ENCODE data around the gene CCM2. TPM values are rescaled to one million over a fixed set of nuclear protein-coding genes. Genes with fewer than 3 reads are reported as not detected.

The CCM2 gene
- 22.4 TPM for total RNA-seq

DNA sequence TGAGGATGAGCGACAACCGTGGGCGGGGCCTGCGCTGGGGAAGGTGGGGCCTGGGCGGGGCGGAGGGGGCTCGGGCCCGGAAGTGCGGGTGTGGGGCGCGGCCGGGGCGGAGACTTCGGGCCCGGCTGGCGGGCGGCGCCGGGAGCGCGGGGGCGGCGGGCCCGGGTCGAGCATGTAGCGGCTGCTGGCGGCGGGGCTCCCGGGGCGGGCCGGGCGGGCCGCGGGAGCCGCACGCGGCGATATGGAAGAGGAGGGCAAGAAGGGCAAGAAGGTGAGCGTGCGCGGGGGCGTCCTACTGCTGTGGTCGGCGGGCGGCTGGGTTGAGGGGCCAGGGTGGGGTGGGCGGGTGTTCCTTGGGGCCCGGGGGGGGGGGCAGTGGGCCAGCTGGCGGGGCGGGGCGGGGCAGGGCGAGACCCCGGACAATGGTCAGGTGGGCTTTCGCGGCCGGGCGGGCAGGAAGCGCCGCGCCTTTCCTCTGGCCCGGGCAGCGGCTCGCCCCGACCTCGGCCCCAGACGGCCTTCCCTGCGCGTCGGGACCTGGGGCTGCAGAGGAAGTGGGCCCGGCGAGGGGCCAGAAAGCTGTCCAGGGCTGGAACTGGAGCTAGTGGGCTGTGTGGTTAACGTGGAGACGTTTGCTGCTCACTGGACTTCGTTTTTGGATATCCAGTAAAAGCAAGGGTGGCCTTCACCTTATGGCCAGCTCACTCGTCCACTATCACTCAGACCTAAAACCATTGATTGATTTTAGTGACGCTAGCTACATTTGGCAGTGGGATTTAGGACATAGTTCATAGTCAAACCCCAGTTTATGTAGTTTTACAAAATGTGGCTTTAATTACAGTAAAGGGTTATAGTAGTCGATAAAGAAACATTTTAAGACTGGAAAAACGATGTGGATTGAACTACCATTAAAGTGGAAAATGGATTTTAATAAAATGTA lies at the start of gene CCM2:
Gene CCM2 (plus strand): TSS at position 109 of the 940 bp plus-strand sequence. CDS start 133 bp downstream, at position 242.
- DNase-seq (ENCODE audit: low spot score in 2 of 2) (no peak), FAIRE-seq (no peak)

DNA sequence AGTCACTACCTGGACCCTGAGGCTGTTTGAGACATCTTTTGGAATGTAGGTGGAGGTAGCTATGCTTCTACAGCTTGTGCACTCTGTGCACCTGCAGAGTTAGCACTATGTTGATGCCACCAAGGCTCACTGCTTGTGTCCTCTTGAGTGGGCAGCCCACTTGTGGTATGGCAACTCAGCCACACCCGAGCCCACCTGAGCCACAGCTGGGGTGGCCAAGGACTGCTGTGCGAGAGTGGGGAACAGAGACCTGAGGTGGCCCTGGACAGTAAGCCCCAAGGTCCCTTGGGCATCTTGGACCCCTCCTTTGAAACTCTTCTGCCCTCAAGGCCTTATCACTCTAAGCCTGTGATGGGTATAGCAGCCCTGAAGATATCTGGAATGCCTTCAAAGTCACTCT lies 46.8 kb upstream of the CCM2 start:
- DNase-seq (ENCODE audit: low spot score in 2 of 2) (no peak), FAIRE-seq (no peak)

DNA sequence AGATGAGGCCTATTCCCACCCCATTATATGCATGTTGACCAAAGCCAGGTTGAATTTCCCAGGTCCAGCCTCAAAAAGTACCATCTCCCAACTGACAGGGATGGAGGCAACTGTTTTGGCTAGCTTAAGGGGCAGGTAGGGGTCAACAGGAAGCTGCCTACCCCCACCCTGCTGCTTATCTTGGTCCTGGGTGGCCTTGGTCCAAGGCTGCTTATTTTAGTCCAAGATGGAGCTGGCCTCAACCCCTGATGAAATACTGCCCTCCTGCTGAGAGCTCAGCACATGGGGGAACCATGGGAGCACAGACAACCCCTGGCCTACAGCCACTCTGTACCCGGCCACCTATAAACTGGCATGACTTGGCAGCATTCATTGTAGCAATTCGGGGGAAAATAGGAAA lies 44.3 kb upstream of the CCM2 start:
- no peak for FAIRE-seq

DNA sequence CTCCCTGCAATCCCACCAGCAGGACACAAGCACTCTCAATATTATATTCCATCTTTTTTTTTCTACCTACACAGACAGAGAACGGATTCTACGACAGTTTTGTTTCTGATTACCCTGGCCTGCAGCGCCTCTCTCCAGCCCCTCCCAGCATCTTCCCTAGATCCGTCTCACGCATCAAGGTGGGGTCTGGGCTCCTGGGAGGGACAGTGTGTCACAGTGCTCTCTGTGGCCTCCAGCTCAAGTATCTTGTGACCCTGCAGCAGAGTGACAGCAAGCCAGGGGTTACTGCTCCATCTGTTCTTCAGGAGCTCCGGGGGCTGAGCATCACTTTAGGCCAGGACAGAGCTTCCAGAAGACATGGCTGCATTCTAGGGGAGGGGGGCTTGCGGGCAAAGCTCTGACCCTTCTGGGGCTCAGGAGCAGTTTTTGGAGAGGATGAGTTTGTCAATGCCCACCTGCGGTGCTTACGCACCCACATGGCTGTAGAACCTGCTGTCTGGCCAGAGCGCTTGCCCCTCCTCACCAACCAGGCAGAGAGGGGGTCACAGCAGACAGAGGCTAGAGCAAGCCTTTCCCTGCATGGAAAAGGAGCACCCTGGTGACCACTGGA lies 43.7 kb upstream of the CCM2 start:
- FAIRE-seq (no peak), DNase-seq (ENCODE audit: low spot score in 2 of 2) (no peak)

More for the DNA sequence above, 44.3 kb upstream of the CCM2 start:
- DNase-seq (ENCODE audit: low spot score in 2 of 2), result no peak

DNA sequence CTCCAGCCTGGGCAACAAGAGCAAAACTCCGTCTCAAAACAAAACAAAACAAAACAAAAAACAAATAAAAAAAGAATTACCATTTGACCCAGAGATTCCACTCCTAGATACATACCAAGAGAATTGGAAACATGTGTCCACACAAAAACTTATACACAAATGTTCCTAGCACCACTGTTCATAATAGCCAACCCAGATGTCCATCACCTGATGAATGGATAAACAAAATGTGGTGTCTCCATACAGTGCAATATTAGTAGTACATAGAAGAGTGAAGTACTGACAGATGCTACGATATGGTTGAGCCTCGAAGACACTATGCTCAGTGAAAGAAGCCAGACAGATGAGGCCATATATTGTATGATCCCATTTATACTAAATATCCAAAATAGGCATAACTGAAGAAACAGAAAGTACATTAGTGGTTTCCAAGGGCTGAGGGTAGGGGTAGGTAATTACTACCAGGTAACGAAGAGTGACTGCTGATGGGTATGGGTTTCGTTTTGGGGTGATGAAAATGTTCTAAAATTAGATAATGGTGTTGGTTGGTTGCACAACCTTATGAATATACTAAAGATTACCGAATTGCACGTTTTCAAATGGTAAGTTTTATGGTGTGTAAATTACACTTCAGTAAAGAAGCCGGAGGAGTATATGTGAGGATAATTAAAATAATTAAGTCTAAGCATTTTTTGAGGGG lies 41.2 kb upstream of the CCM2 start:
- no peak for DNase-seq (ENCODE audit: low spot score in 2 of 2)
- FAIRE-seq, result no peak

DNA sequence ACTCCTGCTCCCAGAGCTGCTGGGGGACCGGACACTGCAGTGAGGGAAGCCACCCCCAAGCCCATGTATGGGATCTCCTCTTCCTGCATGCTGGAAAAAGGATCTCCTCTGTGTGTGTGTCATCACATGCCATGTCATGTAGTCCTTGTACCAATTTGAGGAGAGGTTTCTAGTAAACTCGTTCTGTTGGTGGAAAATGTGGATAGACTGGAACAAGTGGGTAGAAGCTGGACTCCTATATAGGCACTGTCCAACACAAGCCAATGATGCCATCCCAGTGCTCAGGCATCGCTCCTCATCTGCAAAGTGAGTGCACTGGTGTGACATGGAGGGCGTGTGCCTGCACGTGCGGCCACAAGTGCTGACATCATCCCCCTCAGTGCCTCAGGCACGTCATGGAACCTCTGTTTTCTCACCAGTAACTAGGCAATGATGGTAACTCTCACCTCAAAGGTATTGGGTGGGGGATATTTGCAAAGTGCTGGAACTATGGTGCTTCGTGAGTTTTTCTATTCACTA lies 40.5 kb upstream of the CCM2 start:
- DNase-seq (ENCODE audit: low spot score in 2 of 2) (no peak), FAIRE-seq (no peak)

DNA sequence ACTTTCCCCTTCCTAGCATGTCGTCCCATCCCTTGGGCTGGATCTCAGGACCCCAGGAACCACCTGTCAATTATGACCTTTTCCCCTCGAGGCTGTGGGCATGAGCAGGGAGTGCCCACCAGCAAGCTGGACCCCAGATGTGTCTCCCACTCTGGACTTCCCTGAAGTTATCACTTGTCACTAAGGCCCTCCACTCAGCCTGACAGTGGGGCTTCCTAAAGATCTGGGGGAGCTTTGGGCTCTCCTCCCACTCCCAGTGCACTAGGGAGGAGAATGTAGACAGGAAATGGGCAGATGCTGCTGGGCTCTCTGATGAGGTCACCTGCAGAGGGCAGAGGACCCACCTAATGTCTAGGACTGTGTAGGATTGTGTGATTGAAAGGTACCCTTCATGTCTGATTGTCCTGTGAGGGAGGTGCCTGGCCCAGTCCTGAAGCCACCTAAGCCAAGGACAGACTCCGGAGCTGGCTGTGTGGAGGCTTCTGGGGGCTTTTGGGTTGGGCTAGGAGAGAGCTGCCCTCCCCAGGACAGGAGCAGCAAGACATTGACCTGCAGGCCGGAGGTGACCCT lies 39.9 kb upstream of the CCM2 start:
- DNase-seq (ENCODE audit: low spot score in 2 of 2) (no peak), FAIRE-seq (no peak)

DNA sequence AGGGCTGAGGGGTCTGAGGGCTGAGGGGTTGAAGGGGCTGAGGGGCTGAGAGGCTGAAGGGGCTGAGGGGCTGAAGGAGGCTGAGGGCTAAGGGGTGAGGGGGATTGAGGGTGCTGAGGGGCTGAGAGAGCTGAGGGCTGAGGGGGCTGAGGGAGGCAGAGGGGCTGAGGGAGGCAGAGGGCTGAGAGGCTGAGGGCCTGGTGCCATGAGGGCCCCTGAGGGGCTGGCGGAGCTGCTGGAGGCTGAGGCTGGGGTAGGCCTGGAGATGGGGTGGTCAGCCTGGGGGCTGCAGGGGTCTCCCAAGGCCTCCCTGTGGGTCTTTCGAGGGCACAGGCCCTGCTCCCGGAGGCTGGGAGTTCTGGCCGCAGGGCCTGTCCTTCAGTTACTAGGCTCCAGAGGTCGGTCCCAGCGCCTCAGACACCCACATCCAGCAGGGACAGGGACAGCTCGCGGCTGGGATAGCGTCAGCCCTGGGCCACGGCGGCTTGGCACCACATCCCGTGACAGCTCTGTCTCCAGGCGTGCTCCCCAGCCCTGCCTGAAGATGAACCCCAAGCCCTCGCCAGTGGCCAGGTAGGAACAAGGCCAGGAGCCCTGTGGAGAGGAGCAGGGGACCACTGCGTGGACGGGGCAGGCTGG lies 38.0 kb upstream of the CCM2 start:
- no peak for DNase-seq (ENCODE audit: low spot score in 2 of 2)
- FAIRE-seq, result no peak

DNA sequence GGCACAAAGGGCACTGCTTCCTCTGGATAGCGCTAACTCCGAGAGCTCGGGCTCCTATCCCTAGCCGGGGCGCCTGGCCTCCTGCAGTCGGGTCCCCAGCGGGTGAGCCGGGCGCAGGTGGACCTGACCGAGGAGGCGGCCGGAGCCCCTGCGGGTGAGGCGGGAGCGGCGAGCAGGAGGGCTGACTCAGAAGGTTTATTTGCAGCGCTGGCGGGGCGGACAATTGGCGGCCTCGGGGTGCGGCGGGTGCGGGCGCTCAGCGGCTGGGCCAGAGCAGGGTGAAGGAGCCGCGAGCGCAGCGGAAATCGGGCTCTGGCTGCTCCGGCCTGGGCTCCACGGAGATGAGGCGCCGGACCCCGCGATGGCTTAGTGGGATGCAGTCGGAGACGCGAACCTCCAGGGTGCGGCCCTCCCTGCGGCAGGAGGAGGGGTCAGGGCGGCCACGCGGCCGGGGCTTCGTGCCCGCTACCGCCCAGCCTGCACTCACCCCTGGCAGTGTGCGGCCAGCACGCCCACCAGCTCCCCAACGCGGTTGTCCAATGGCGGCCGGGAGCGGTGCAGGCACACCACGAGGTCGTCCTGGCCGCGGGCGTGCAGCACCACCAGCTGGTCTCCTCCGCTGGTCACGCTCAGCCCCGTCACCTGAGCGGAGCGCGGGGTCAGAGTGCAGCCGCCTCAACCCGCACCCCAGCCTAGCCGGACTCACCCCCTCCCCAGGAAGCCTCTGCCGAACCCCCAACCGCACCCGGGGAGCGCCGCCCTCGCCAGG lies 37.3 kb upstream of the CCM2 start:
- no peak for FAIRE-seq
- peak; percentile 63 to 81 for DNase-seq (ENCODE audit: low spot score in 2 of 2)

DNA sequence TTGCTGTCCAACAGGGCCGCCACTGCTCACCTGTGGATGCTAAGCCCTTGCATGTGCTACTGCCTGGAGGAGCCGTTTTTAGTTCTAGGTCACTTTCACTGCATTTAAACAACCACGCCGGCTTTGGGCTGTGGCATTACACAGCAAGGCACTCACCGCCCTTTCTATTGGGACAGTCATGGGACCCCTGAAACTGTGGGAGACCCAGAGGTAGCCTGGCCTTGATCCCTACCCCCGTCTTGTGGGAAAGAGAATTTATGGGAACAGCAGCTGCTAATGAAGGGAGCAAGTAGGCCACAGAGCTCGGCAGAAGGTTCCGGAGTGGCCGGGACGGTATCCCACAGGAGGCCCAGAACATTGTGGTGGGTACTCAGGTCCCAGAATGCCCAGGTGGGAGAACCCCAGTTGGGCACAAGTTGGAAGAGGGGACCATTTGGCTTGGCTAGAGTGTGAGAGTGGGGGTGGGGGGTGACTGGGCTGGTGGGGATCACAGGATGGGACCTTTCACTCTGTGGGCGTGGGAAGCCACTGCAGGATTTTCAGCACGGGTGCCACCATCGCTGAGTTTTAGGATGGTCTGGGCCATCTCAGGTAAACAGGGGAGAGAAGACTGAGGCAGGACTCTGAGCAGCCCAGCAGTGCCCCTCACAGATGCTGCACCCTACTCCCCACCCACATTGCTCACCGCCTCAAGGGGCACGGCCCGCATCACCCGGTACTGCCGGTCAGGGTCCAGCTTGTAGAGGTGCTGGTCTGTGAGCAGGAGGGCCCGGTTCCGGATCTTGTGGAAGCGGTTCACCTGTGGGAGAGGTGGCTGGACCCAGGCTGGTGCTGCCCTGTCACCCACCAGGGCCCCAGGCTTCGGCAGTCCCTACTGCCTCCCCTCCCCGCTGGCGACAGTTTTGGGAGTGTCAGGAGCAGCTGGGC lies 36.4 kb upstream of the CCM2 start:
- DNase-seq (ENCODE audit: low spot score in 2 of 2) (no peak), FAIRE-seq (no peak)

DNA sequence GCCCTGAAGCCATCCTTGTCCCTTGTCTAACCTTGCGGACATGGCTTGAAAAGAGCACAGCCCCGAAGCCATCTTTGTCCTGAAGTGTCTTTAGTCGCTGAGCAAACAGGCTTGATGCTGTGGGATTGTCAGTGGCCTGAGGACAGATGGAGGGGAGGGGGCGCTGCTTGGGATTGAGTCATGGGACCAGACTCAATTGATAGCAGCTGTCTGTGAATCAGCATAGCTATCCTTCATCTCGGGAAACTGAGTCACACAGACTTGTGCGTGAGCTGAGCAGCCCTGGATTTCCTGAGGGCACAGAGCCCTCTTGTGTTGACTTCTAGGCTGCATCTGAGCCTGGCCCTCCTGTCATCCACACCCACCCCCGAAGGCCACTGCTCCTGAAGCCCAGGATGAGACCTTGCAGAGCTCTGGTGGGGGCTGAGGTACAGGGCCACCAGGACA lies 35.6 kb upstream of the CCM2 start:
- no peak for FAIRE-seq
- no peak for DNase-seq (ENCODE audit: low spot score in 2 of 2)

DNA sequence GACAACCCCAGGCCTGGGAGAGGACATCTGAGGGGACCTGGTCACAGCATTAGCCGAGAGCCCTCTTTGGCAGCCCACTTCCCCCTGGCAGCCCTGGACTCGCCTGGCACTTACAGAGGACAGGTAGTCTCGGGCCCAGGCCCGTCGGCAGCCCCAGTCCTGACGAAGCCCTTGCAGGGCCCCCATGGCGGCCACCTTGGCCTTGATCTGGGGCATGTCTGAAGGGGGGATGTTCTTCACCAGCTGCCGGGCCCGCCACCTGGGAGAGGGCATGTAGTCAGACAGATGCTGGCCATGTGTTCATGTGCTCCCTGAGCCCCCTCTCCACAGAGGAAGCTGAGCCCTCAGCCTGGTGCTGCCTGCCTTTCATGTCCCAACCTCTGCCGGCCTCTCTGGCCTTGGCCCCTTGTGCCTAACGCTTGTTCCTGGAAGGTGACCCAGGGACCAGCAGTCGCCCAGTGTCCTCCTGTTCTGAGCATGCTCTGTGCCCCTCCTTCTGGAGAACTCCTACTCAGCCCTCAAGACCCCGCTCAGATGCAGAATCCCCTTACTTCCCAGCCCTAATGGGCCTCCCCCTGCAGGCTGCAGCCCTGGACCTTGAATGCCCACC lies 35.1 kb upstream of the CCM2 start:
- no peak for FAIRE-seq
- DNase-seq (ENCODE audit: low spot score in 2 of 2), result no peak

DNA sequence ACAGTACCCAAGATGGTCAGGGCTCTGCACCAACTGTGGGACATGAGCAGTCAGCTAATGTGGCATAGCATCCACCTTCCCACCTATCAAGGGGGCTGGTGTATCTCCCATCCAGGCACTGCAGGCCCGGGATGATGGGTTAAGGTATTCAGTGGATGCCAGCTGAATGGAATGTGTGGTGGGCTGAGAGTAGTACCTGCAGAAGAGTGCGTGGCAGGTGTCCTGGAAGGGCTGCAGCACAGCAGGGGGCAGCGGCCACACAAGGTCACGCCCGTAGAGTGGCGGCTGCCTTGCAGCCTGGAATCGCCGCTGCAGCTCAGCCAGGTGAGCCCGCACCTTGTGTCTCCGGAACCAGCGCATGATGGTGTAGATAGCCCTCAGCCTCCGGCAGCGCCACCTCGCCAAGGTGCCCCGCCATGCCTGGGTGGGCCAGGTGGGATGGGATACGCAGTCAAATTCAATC lies 34.5 kb upstream of the CCM2 start:
- DNase-seq (ENCODE audit: low spot score in 2 of 2) (no peak), FAIRE-seq (no peak)

DNA sequence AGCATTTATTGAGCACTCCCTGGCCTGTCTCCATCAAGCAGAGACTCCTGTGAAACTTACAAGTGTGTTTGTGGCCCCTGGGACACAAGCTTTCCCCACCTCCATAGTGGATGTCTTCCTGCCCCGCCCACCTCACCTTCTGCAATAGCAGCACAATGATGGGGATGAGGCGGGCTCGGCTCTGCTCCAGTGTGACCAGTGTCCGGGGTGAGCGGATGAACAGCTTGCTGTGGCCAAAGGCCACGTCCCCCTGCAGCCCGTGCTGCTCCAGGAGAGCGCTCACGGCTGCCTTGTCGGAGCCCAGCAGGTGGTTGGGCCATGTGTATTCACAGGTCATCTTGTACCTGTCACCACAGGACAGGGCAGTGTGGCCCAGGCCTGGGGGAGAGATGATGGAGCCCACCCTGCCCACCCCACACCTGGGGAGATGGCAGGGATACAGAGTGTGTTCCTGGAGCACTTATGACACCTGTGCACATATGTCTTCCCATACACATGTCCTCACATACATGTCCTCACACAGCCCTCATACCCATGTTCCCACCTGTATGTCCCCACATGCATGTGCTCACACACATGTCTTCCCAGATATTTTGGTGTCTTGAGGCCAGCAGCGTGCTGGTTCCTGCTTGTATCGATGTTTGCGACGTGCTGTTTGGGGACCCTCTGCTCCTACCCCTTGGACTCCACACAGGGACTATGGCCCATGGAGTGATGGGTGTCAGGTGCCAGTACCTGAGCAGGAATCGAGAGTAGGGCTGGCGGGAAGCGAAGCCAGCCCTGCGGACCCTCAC lies 33.9 kb upstream of the CCM2 start:
- FAIRE-seq, result no peak
- DNase-seq (ENCODE audit: low spot score in 2 of 2), result no peak

DNA sequence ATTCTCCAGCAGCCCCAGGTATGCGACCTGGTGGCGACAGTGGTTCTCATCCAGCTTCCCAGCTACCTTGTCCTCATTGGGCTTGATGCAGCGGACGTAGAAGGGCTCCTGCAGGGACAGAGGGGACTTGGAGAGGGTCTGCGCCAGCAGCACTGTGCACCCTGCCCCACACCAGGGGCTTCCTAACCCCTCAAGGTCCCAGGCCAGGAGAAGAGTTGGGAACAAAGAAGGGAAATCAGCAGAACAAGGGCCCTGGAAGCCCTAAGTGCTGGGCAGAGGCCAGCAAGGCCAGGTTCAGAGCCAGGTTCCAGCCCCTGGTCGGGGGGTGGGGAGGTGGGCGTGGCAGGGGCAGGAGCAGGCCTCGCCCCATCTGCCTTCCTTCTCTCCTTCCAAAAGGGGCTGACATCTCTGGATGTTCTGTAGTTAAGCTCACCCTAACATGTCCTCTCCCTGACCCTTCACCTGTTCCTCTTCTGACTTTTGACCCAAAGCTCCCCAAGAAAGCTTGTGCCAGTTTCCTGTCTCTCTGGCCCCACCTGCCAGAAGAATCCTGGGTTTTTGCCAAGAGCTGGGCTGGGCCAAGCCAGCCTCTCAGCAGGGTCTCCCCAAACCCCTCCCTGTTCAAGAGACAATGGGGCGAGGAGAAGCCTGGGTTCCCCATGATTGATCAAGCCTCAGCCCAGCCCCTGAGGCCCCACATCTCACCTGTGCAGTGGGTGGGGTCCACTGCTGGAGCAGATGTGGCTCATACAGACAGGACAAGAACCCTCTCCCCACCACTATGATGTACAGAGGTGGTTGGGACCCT lies 33.1 kb upstream of the CCM2 start:
- no peak for DNase-seq (ENCODE audit: low spot score in 2 of 2)
- FAIRE-seq, result no peak
